HG03280 (cell line): ENCODE results near the gene ABHD2.

Source experiments
- ATAC-seq: cut with Tn5 transposase; IDR thresholded peaks from one replicate; pipeline ENCODE4 v1.9.1; 2021; ENCODE audit warnings: mild to moderate bottlenecking, moderate library complexity; ENCODE audit not compliant: unreplicated experiment

The ABHD2 gene

GRCh38 chr15:89187301-89187985, 99.2 kb downstream of the ABHD2 start:
- ATAC-seq: no peak

GRCh38 chr15:89187986-89188514, 99.8 kb downstream of the ABHD2 start:
- ATAC-seq: no peak

GRCh38 chr15:89192136-89192535, 103.9 kb downstream of the ABHD2 start:
- no peak for ATAC-seq

GRCh38 chr15:89192766-89193165, 104.5 kb downstream of the ABHD2 start:
- no peak for ATAC-seq

GRCh38 chr15:89194608-89195007, 106.4 kb downstream of the ABHD2 start:
- no peak for ATAC-seq

- no peak for ATAC-seq
Observed at GRCh38 chr15:89195836-89196235, 107.6 kb downstream of the ABHD2 start.

- no peak for ATAC-seq
Observed at GRCh38 chr15:89196241-89196640, 108.0 kb downstream of the ABHD2 start.

GRCh38 chr15:89196994-89197393, 108.7 kb downstream of the ABHD2 start:
- ATAC-seq: no peak

- ATAC-seq: no peak
Observed at GRCh38 chr15:89197503-89197971, 109.3 kb downstream of the ABHD2 start.

GRCh38 chr15:89198196-89198595, 109.9 kb downstream of the ABHD2 start:
- no peak for ATAC-seq

GRCh38 chr15:89198934-89199333, 110.7 kb downstream of the ABHD2 start:
- no peak for ATAC-seq

GRCh38 chr15:89199746-89200145, 111.5 kb downstream of the ABHD2 start:
- no peak for ATAC-seq

- no peak for ATAC-seq
Observed at GRCh38 chr15:89200182-89200581, 111.9 kb downstream of the ABHD2 start.

GRCh38 chr15:89201465-89202005, 113.3 kb downstream of the ABHD2 start:
- ATAC-seq: no peak

- no peak for ATAC-seq
Observed at GRCh38 chr15:89203705-89204273, 115.5 kb downstream of the ABHD2 start.

- no peak for ATAC-seq
Observed at GRCh38 chr15:89205991-89206585, 117.8 kb downstream of the ABHD2 start.

GRCh38 chr15:89206908-89207331, 118.7 kb downstream of the ABHD2 start:
- peak; percentile 86 for ATAC-seq

- ATAC-seq: no peak
Observed at GRCh38 chr15:89208256-89208655, 120.0 kb downstream of the ABHD2 start.

GRCh38 chr15:89209057-89209456, 120.8 kb downstream of the ABHD2 start:
- ATAC-seq: no peak

- no peak for ATAC-seq
Observed at GRCh38 chr15:89211678-89212170, 123.5 kb downstream of the ABHD2 start.

GRCh38 chr15:89215627-89216026, 127.4 kb downstream of the ABHD2 start:
- ATAC-seq: no peak

- no peak for ATAC-seq
Observed at GRCh38 chr15:89217031-89217430, 128.8 kb downstream of the ABHD2 start.
